GM12864 (cell line): ENCODE results near the gene MAP4K5.

Experiments used
- DNase-seq: peaks from one replicate; pipeline ENCODE4 v3.0.0-alpha.2; 2011; ENCODE audit warnings: low read depth
- H3K4me3 ChIP-seq: 2 replicates; pipeline ENCODE4 v1.5.1; 2011; ENCODE audit warnings: mild to moderate bottlenecking, low read depth, low read length, control low read depth
- CTCF ChIP-seq: IDR thresholded peaks from 2 replicates; pipeline ENCODE4 v1.5.1; 2011; ENCODE audit warnings: low read depth, mild to moderate bottlenecking, moderate library complexity, low read length, control low read depth, inconsistent platforms; ENCODE audit errors: missing control alignments

The MAP4K5 gene

GRCh38 chr14:50425105-50425504 is 107.3 kb downstream of the MAP4K5 start:
- no peak overlapping the region for H3K4me3 ChIP-seq
- DNase-seq, result no peak
- TF ChIP-seq CTCF, result no peak

GRCh38 chr14:50423529-50423928 is 108.8 kb downstream of the MAP4K5 start:
- no peak for DNase-seq
- no peak for TF ChIP-seq CTCF
- H3K4me3 ChIP-seq, result no peak overlapping the region

GRCh38 chr14:50421499-50421898 is 110.9 kb downstream of the MAP4K5 start:
- DNase-seq, result no peak
- TF ChIP-seq CTCF, result no peak
- no peak overlapping the region for H3K4me3 ChIP-seq

GRCh38 chr14:50417853-50418252 is 114.5 kb downstream of the MAP4K5 start:
- no peak overlapping the region for H3K4me3 ChIP-seq
- TF ChIP-seq CTCF, result no peak
- DNase-seq, result no peak

GRCh38 chr14:50410921-50411320 is 121.4 kb downstream of the MAP4K5 start:
- no peak overlapping the region for H3K4me3 ChIP-seq
- no peak for TF ChIP-seq CTCF
- DNase-seq, result no peak

GRCh38 chr14:50410071-50410470 is 122.3 kb downstream of the MAP4K5 start:
- no peak for TF ChIP-seq CTCF
- H3K4me3 ChIP-seq, result no peak overlapping the region
- no peak for DNase-seq

DNA sequence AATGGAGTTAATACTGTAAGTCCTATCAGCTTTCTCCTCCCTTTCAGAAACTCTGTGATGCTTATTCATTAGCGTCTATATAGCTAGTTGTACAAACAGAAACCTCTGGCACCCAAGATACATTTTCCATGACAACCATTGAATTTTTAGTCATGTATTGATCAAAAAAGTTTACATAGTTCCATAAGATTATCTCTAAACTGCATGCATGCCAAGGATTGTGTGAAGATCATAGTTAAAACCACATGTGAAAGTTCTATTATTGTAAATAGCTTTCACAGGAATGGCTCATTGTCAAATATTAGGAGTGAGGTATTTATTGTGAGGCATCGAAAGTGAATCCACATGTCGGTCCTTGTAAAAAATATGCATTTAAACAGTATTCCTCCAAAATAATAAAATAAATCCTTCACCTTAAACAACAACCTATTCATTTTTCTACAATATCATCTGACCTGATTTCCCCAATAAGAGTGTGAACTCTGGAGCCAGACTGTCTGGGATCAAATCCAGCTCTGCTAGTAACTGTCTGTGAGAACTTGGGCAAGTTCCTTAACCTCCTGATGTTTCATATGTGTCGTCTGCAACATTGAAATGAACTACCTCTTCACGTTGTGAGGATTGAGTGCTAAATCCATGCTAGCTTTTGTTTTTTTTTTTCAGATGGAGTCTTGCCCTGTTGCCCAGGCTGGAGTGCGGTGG is 125.1 kb downstream of the MAP4K5 start:
- no peak overlapping the region for H3K4me3 ChIP-seq
- no peak for DNase-seq
- TF ChIP-seq CTCF, result no peak
